Panc1 (cell line): ENCODE results near the gene GPBAR1. TPM values are rescaled to one million over a fixed set of nuclear protein-coding genes. Genes with fewer than 3 reads are reported as not detected.

Experiments used
- ATAC-seq: fragments of 200-7000 bp; cut with Tn5 transposase; 2 replicates; pipeline ENCODE4 v1.9.1; 2020; ENCODE audit warnings: mild to moderate bottlenecking, moderate library complexity
- BruUV-seq: library from RNA; stranded (reverse); fragments of 400-500 nt; replicated peaks from 2 replicates; lab custom pipeline; 2021; lab: Mats Ljungman, UMichigan
- CTCF ChIA-PET: fragments of 300-600 bp; sonication (Branson Sonifier 250); formaldehyde crosslinking; loops from one replicate; lab custom pipeline; 2022; ENCODE audit warnings: antibody characterized with exemption; lab: Charles Lee
- POLR2A ChIA-PET: fragments of 300-600 bp; sonication (Branson Sonifier 250); formaldehyde crosslinking; loops from one replicate; lab custom pipeline; 2022; ENCODE audit warnings: antibody characterized with exemption; lab: Charles Lee
- DNase-seq: peaks from one replicate; pipeline ENCODE4 v3.0.0-alpha.2; 2010; ENCODE audit warnings: low read depth, low spot score
- H3K27ac ChIP-seq: 2 replicates; pipeline ENCODE4 v1.5.1; 2011; ENCODE audit warnings: mild to moderate bottlenecking, low read length, inconsistent platforms
- H3K27me3 ChIP-seq: fragments of 200-500 bp; sonication (Bioruptor generic); 2 replicates; pipeline ENCODE4 v1.6.0; 2014; ENCODE audit warnings: low read length, inconsistent platforms; ENCODE audit not compliant: control insufficient read depth, insufficient read depth
- H3K36me3 ChIP-seq: fragments of 200-500 bp; sonication (Bioruptor generic); 2 replicates; pipeline ENCODE4 v1.5.1; 2014; ENCODE audit warnings: inconsistent platforms, mild to moderate bottlenecking, low read length, moderate library complexity; ENCODE audit not compliant: control insufficient read depth, insufficient read depth
- H3K4me1 ChIP-seq: 2 replicates; pipeline ENCODE4 v1.5.1; 2011; ENCODE audit warnings: inconsistent platforms, mild to moderate bottlenecking, low read length, moderate library complexity; ENCODE audit not compliant: control insufficient read depth, insufficient read depth
- H3K4me3 ChIP-seq, 2 experiments: 2 replicates each; pipeline ENCODE4 v1.5.1; 2011 to 2012; ENCODE audit warnings: low read depth in 2 of 2, low read length in 2 of 2, mild to moderate bottlenecking in 2 of 2, inconsistent platforms in 1 of 2, moderate library complexity in 1 of 2
- H3K9me3 ChIP-seq: fragments of 200-500 bp; sonication (Bioruptor generic); 2 replicates; pipeline ENCODE4 v1.5.1; 2014; ENCODE audit warnings: low read depth, mild to moderate bottlenecking, inconsistent platforms, low read length, moderate library complexity; ENCODE audit not compliant: control insufficient read depth, insufficient read depth
- POLR2AphosphoS5 ChIP-seq: IDR thresholded peaks from 2 replicates; pipeline ENCODE4 v1.6.1; 2012; ENCODE audit warnings: mild to moderate bottlenecking, low read depth, low read length, moderate library complexity
- SIN3A ChIP-seq: IDR thresholded peaks from 2 replicates; pipeline ENCODE4 v1.6.1; 2012; ENCODE audit warnings: low read depth, mild to moderate bottlenecking, low read length, moderate library complexity, borderline replicate concordance; ENCODE audit not compliant: insufficient read depth
- TCF7L2 ChIP-seq: IDR thresholded peaks from 2 replicates; pipeline ENCODE4 v1.6.1; 2011; ENCODE audit warnings: mild to moderate bottlenecking, low read depth, low read length, inconsistent platforms
- in situ Hi-C: cut with HindIII; loops from 2 replicates; pipeline ENCODE4 v1.10.0; 2016; ENCODE audit warnings: low sequenced_read_pairs, low pct_unique_long_range_greater_than_20kb
- intact Hi-C: fragments of 100-400 bp; cut with micrococcal nuclease; formaldehyde crosslinking; loops from one replicate; pipeline ENCODE4 v1.10.0; 2022; ENCODE audit not compliant: unreplicated experiment
- total RNA-seq: library from RNA; stranded (reverse); gene quantifications from one replicate; pipeline ENCODE4 v1.2.1, GENCODE V29; 2021; ENCODE audit not compliant: unreplicated experiment
- TF ChIP-seq, protein P1 (sequence below): fragments of 450-650 bp; IDR thresholded peaks from 2 replicates; pipeline ENCODE4 v1.5.1; 2017; ENCODE audit warnings: mild to moderate bottlenecking
- TF ChIP-seq, protein P2 (sequence below), 2 experiments: IDR thresholded peaks; 2 replicates each; pipeline ENCODE4 v1.6.1; 2011 to 2012; ENCODE audit warnings: low read depth in 2 of 2, control low read depth in 1 of 2, low read length in 1 of 2, mild to moderate bottlenecking in 1 of 2, moderate library complexity in 1 of 2; ENCODE audit not compliant: insufficient read depth in 1 of 2

The GPBAR1 gene
- total RNA-seq, 1 experiment from 2014 or later, result 0.18 TPM

DNA sequence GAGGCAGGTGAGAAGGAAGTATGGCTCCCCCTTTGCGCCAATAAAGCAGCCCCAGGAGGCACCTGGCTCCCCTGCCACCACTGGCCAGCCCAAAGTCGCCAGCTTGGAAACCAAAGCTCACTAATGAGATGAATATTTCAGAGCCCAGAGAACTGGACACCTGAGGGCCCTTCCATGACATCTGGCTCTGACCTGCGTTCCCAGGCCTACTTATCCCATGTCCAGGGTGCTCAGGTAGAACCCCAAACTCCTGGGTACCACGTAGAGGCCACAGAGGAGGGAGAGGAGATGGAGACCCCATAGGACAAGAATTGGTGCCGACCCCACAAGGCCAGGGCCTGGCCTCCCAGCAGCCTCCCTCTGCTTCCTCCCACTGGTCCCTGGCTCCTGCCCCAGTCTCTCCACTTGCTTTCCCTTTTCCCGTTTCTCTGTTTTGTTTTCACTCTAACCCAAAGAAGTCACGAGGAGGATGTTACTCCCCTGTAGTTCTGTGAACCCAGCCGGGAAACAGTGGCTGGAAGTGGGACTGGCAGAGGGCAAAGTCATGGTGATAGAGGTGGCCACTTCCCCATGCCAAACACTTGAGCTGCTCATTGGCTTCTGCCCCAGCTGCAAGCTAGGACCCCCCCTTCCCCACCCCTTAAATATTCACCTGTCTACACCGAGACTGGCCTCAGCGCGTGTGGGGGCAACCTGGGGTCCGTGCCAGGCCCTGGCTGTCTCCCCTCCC, 30.7 kb downstream of the GPBAR1 start:
- H3K4me3 ChIP-seq, result peak overlapping the region; percentile 69 to 80
- ATAC-seq (peak; percentile 3), DNase-seq (no peak)
- intact Hi-C loops, result loop anchor here (10.0 kb wide), 1 partner anchor 173 kb away; no protein-coding TSS in a partner anchor
- no peaks in the 10 kb centered on the region for H3K27me3 ChIP-seq
- BruUV-seq, result no TSS peak
- POLR2A ChIA-PET, result interaction anchor here (0.6 kb wide), 2 partner anchors 17 to 228 kb away, joined by 3 to 5 read pairs; no protein-coding TSS in a partner anchor
- no peaks in the 10 kb centered on the region for H3K9me3 ChIP-seq
- CTCF ChIA-PET, result interaction anchor here (0.5 to 1.0 kb wide), 3 partner anchors 70 to 348 kb away, joined by 3 to 7 read pairs (median 4); no protein-coding TSS in a partner anchor
- in situ Hi-C loops, result no loop called here
- H3K27ac ChIP-seq, result peak overlapping the region; percentile 88
- H3K4me1 ChIP-seq, result peaks cover 50% of the 10 kb centered on the region
- no peaks in the 10 kb centered on the region for H3K36me3 ChIP-seq
- TF ChIP-seq TCF7L2, result no peak
- TF ChIP-seq, protein P1, sequence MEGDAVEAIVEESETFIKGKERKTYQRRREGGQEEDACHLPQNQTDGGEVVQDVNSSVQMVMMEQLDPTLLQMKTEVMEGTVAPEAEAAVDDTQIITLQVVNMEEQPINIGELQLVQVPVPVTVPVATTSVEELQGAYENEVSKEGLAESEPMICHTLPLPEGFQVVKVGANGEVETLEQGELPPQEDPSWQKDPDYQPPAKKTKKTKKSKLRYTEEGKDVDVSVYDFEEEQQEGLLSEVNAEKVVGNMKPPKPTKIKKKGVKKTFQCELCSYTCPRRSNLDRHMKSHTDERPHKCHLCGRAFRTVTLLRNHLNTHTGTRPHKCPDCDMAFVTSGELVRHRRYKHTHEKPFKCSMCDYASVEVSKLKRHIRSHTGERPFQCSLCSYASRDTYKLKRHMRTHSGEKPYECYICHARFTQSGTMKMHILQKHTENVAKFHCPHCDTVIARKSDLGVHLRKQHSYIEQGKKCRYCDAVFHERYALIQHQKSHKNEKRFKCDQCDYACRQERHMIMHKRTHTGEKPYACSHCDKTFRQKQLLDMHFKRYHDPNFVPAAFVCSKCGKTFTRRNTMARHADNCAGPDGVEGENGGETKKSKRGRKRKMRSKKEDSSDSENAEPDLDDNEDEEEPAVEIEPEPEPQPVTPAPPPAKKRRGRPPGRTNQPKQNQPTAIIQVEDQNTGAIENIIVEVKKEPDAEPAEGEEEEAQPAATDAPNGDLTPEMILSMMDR, result no peak
- TF ChIP-seq, protein P2, sequence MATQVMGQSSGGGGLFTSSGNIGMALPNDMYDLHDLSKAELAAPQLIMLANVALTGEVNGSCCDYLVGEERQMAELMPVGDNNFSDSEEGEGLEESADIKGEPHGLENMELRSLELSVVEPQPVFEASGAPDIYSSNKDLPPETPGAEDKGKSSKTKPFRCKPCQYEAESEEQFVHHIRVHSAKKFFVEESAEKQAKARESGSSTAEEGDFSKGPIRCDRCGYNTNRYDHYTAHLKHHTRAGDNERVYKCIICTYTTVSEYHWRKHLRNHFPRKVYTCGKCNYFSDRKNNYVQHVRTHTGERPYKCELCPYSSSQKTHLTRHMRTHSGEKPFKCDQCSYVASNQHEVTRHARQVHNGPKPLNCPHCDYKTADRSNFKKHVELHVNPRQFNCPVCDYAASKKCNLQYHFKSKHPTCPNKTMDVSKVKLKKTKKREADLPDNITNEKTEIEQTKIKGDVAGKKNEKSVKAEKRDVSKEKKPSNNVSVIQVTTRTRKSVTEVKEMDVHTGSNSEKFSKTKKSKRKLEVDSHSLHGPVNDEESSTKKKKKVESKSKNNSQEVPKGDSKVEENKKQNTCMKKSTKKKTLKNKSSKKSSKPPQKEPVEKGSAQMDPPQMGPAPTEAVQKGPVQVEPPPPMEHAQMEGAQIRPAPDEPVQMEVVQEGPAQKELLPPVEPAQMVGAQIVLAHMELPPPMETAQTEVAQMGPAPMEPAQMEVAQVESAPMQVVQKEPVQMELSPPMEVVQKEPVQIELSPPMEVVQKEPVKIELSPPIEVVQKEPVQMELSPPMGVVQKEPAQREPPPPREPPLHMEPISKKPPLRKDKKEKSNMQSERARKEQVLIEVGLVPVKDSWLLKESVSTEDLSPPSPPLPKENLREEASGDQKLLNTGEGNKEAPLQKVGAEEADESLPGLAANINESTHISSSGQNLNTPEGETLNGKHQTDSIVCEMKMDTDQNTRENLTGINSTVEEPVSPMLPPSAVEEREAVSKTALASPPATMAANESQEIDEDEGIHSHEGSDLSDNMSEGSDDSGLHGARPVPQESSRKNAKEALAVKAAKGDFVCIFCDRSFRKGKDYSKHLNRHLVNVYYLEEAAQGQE (IDR thresholded peaks at IDR 0.05; ENCODE audit: insufficient read depth in 1 of 2, low read depth in 2 of 2, low read length in 1 of 2), result no peak
- TF ChIP-seq POLR2AphosphoS5, result no peak
- no peak for TF ChIP-seq SIN3A

DNA sequence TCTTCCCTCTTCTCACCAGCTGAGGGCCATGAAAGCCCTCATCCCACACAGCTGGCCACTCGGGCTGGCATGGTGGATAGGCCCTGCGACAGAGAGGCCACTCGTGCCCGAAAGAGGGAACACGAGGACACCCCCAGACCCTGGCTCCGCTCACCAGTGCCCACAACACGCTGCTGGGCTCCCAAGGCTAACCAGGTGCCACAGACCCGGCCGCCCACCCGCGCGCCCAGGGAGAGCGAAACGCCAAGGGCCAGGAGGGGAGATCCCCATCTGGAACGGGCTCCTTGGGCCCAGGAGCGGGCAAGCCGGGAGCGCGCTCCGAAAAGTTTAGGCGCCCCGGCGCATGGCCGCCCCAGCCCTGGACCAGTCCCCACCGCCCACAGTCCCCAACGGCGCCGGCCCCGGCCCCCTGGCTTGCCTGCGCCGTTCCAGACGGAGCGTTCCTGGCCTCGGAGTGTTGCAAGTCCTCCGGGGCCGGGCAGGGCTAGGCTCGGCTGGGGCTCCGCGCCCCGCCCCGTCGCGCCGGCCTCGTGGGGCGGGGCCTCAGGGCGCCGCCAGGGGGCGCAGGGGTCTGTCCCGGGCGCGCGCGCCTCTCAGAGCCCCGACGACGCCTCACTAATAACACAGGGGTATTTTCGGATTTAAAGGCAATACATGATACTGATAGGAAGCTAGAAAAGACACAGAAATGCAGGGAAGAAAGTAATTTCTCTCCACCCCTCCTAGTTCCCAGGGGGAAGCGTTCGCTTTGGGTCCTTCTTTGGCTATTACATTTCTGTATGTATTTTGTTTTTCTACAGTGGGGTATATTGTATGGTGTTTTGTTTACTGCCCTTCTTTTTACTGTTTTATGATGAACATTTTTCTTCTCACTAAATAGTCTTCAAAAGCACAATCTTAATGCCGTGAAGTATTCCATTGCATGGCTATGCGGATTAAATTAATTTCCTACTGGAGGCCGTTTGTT, 31.5 kb downstream of the GPBAR1 start, which contains the start of gene TMBIM1:
Gene TMBIM1, minus strand, starts transcription at position 456 of the 967 bp plus-strand sequence. CDS start 10,362 bp downstream, outside the sequence.
- intact Hi-C loops (loop anchor here (10.0 kb wide), 1 partner anchor 172 kb away; no protein-coding TSS in a partner anchor), in situ Hi-C loops (no loop called here)
- ChIA-PET POLR2A (interaction anchor here (0.6 kb wide), 1 partner anchor 18 kb away, joined by 5 read pairs; no protein-coding TSS in a partner anchor), CTCF (interaction anchor here (0.5 kb wide), 1 partner anchor 347 kb away, joined by 4 read pairs; no protein-coding TSS in a partner anchor)
- Histone ChIP-seq H3K27me3 (no peaks in the 10 kb centered on the region), H3K9me3 (no peaks in the 10 kb centered on the region), H3K36me3 (no peaks in the 10 kb centered on the region), H3K27ac (peak within 1 kb of the TSS; percentile 88), H3K4me1 (peaks cover 42% of the 10 kb centered on the region), H3K4me3 (peak within 1 kb of the TSS; percentile 69 to 80)
- TF ChIP-seq SIN3A (peak; percentile 60; the same call in 1 of the 2 replicates), TCF7L2 (no peak), POLR2AphosphoS5 (peak; percentile 46)
- TF ChIP-seq, protein P2 (IDR thresholded peaks at IDR 0.05; ENCODE audit: insufficient read depth in 1 of 2, low read depth in 2 of 2, low read length in 1 of 2), result 0 out of 4 replicates have a peak, but pooled peaks of 1 of the 2 experiments have one; percentile 9
- TF ChIP-seq, protein P1, result peak; percentile 99
- DNase-seq (no peak), ATAC-seq (peak; percentile 94)
- no TSS peak for BruUV-seq
